ENCODE data around the gene TMCO1. TPM values are rescaled to one million over a fixed set of nuclear protein-coding genes. Genes with fewer than 3 reads are reported as not detected.
"Not testable (repeated sequence)": the region's sequence is repeated elsewhere in the genome, so short reads cannot be mapped to it uniquely, and the experiment has no call there.

TMCO1 gene
- 59.9 TPM for total RNA-seq

DNA sequence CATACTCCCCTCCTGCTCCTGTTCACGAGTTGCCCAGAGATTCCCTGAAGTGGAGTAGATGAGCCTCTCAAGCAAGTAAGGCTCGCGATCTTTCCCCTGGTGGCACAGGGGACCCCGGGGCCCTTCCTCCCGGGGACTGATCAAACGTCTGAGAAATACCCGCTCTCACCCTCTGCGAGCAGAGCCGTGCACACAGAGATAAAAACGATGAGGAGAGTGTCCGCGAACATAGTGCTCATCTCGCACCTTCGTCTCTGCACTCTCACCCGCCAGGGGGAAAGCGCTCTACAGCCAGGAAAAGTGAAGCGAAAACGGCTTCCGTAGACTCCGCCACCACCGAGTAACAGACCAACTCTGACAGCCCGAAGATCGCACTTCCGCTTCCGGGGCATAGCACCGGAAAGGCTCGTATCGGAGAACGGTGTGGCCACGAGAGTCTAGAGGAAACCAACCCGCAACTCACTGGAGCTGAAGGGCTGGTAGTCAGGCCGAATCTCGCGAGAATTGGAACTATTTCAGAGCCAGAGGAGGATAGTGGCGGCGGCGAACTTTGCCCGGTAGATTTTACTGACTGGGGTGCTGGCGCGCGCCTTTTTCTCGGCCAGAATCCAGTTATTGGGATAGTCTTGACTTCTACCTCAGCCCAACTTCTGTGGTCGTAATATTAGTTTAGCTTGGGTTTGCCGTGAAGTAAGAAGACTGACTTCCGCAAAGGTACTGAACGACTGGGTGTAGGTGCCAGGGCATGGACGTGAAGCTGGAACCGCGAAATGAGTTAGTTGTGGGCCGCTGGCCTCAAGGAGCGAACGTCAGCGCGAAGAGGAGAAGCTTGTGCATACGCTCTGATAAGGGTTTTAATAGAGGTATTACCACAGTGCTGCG is at the start of gene TMCO1:
TMCO1 (minus strand) TSS at position 356 of the 882 bp plus-strand sequence; CDS start at position 239, 117 bp downstream.
- peak; percentile 95 for DNase-seq

- DNase-seq: no peak
Measured at GRCh38 chr1:165816826-165817497, 48.3 kb upstream of the TMCO1 start.

- no peak for DNase-seq
Measured at GRCh38 chr1:165816157-165816556, 47.5 kb upstream of the TMCO1 start.

GRCh38 chr1:165815725-165816124 is 47.1 kb upstream of the TMCO1 start:
- no peak for DNase-seq

DNA sequence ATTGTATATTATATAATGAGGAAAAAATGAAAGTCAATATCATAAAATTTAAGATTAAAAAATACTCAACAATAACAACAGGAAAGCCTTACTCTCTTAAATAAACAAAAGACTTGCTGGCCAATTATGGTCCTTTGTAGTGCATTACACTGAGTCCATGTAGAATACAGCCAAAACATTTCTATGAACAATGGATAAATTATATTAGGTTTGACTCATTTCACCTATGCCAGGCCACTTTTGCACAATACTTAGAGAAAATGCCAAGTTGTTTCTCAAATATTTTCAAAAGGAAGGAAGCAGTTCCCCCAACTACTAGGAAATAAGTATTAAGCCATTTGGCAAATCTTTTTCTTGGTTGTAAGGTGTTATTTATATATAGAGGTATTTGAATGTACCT is 38.9 kb upstream of the TMCO1 start:
- DNase-seq: no peak

- not testable (repeated sequence) for DNase-seq
Measured at GRCh38 chr1:165804513-165804912, 35.8 kb upstream of the TMCO1 start.

GRCh38 chr1:165799387-165799786 is 30.7 kb upstream of the TMCO1 start:
- no peak for DNase-seq

- DNase-seq: no peak
Measured at GRCh38 chr1:165795894-165796293, 27.2 kb upstream of the TMCO1 start.

- DNase-seq: no peak
Measured at GRCh38 chr1:165793951-165794350, 25.3 kb upstream of the TMCO1 start.

- no peak for DNase-seq
Measured at GRCh38 chr1:165787741-165788140, 19.1 kb upstream of the TMCO1 start.

GRCh38 chr1:165783519-165783918 is 14.9 kb upstream of the TMCO1 start:
- not testable (repeated sequence) for DNase-seq

DNA sequence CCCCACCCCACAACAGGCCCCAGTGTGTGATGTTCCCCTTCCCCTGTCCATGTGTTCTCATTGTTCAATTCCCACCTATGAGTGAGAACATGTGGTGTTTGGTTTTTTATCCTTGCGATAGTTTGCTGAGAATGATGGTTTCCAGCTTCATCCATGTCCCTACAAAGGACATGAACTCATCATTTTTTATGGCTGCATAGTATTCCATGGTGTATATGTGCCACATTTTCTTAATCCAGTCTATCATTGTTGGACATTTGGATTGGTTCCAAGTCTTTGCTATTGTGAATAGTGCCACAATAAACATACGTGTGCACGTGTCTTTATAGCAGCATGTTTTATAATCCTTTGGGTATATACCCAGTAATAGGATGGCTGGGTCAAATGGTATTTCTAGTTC is 9.5 kb upstream of the TMCO1 start:
- DNase-seq: not testable (repeated sequence)

DNA sequence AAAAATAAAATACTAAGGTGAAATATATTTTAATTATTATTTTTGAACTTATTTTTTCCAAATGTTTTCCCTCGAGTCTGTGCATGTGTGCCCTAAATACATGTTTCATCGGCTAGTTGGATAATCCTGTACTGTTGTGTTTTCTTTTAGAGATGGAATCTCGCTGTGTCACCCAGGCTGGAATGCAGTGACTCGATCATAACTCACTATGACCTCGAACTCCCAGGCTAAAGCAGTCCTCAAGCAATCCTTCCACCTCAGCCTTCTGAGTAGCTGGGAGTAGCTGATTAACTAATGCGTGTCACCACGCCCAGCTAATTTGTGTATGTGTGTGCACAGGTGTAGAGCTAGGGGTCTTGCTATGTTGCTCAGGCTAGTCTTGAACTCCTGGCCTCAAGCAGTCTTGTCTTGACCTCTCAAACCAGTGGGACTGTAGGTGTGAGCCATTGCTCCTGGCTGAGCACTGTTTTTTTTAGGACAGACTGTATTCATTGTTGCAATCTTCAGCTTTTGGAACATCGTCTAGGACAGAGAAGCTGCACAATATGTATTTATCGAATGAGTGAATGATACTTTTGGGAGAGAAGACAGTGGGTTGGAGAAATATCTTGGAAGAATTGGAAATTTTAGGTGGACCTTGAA is 4.8 kb upstream of the TMCO1 start:
- DNase-seq: no peak

GRCh38 chr1:165772739-165773138 is 4.1 kb upstream of the TMCO1 start:
- no peak for DNase-seq

DNA sequence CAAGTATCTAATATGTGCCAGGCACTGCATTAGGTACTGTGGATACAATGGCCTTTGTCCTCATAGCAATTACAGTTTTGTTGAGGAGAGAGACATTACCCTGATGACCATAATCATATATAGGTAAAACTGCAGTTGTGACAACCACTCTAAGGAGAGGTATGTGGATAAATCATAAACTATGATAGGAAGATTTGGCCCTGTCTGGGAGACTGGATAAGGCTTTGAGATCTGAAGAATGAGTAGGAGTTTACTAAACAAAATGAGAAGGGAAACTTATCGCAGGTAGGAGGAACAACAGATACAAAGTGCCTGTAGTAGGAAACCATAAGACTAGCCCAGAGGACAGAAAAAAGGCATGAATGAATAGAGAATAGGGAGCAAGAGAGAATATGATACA is 4.4 kb downstream of the TMCO1 start:
- DNase-seq: no peak

- no peak for DNase-seq
Measured at GRCh38 chr1:165763442-165763841, 5.2 kb downstream of the TMCO1 start.

GRCh38 chr1:165762725-165763124 is 5.9 kb downstream of the TMCO1 start:
- DNase-seq: no peak

- DNase-seq: no peak
Measured at GRCh38 chr1:165759095-165759494, 9.6 kb downstream of the TMCO1 start.

DNA sequence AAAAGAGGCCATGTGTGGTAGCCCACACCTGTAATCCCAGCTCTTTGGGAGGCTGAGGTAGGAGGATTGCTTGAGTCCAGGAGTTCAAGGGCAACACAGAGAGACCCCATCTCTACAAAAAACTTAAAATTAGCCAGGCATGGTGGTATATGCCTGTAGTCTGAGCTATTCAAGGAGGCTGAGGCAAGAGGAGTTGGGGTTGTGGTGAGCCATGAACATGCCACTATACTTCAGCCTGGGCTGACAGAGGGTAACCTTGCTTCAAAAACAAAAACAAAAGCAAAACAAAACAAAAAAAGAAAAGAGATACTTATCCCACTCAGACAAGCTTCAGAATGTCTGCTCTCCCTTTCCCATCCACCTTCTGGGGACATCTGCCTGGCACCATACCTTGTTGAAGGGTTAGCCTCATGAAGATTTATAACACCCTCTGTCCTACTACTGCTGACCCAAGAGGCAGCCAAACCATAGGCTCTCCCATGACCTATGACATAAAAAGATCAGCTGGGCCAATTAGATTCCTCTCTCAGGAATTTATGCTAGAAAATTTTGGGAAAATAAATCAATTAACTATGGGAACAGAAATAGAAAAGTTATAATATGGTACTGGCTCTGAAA is 13.2 kb downstream of the TMCO1 start:
- DNase-seq: no peak

DNA sequence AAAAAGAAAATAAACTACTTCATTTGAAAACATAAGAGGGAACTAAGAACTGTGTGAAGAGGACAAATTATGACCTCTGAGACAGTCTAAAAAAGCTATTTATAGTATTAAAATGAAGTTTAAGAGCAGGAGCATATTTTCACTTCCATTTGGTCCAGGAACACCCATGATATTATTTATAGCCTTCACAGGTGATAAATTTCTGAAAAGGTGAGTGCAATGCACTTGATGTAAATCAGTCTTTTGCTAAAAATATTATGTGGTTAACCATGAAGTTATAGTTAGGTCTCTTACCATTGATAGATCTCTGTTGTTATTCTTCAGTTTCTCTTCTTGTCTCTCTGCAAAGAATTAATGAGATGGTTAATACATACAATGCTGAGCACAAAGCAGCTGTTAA is 14.7 kb downstream of the TMCO1 start:
- no peak for DNase-seq

GRCh38 chr1:165748550-165748949 is 20.1 kb downstream of the TMCO1 start:
- DNase-seq: no peak

DNA sequence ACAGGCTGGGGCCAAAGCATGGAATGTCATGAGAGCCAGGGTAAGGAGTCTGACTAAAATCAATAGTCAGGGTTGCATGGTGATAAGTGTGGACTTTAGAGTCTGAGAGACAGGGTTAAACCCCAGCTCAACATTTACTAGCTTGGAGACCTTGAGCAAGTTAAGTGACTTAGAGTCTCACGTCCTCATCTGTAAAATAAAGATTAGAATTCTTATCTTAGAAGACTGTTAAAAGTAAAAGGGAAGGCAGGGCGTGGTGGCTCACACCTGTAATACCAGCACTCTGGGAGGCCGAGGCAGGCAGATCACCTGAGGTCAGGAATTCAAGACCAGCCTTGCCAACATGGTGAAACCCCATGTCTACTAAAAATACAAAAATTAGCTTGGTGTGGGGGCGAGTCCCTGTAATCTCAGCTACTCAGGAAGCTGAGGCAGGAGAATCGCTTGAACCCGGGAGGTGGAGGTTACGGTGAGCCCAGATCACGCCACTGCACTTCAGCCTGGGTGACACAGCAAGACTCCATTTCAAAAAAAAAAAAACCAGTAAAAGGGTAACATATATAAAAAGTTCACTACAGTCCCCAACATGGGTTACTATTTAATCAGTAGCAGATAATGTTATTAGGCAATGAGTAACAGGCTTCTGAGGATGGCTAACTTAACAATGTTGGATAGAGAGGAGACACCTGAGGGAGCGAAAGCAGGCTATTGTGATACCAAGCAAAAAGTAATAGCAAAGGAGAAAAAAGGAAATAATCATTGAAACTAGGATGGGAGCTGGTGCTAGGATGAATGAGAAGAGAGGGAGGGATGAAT is 20.8 kb downstream of the TMCO1 start:
- no peak for DNase-seq

All from occipital lobe (tissue), 2 donors.